ENCODE data around the gene DIDO1.
"Not testable (repeated sequence)": the region's sequence is repeated elsewhere in the genome, so short reads cannot be mapped to it uniquely, and the experiment has no call there.

The DIDO1 gene

DNA sequence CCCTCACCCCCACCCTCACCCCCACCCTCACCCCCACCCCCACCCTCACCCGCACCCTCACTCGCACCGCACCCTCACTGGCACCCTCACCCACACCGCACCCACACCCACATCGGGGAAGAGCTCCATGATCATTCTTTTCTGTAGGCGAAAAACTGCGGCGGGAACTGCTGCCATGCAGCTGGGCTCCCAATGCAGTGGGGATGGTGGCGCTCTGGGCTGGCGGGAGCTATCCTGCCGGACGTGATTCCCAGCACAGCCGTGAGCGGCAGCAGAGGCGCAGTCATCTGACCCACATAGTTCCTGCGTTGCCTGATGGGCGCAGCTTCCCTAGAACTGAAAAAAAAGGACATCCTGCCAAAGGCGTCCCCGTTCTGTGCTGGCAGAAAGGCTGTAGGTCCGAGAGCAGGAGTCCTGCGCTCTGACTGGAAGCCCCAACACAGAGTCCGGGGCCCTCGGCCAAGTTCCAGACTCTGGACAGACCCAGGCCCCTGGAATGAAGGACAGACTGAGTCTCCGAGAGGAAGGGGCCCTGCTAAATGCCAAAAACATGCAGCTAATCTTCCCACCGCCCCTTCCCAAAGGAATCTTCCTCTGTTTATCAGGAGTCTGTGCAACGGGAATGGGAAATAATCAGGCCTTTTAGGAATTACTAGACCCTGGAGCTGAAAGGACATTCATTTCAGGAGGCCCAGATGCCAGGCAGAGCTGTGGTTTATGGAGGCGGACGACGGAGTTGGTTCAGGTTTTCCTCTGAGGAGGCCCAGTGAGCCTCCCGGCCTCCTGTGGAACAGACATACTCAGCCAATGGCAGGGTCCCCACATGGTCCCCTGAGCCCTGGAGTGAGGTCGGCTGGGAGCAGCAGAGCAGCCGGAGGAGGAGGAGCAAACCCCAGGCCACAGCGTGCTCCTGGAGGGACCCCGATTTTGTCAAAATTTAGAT, 50.6 kb downstream of the DIDO1 start:
- DNase-seq: no peak

- no peak for DNase-seq
Observed at GRCh38 chr20:62874964-62875344, 51.4 kb downstream of the DIDO1 start.

- not testable (repeated sequence) for DNase-seq
Observed at GRCh38 chr20:62873681-62874031, 52.6 kb downstream of the DIDO1 start.

- DNase-seq: no peak
Observed at GRCh38 chr20:62873280-62873679, 53.0 kb downstream of the DIDO1 start.

GRCh38 chr20:62872862-62873261, 53.4 kb downstream of the DIDO1 start:
- no peak for DNase-seq

DNA sequence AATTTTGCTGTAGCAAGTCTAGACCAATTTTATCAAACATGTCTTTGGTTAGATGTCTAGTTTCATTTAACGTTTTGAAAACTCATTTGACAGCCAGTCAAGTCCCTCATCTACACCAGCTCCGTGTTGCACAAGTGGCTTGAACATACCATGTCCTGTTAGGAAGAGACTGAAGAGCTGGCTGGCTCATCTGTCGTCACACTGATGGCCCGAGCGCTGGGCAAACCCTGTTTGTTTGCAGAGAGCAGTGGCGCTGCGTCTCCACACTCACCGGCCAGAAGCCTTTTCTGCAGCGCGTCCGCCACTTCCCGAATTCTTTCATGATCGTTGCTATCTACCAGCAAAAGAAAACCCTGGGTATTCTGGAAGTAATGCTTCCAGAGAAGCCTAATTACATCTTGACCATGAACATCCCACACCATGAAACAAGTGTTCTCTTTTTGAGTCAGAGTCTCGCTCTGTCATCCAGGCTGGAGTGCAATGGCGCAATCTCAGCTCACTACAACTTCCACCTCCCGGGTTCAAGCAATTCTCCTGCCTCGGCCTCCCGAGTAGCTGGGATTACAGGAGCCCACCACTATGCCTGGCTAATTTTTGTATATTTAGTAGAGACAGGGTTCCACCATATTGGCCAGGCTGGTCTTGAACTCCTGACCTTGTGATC, 54.0 kb downstream of the DIDO1 start:
- DNase-seq: no peak

DNA sequence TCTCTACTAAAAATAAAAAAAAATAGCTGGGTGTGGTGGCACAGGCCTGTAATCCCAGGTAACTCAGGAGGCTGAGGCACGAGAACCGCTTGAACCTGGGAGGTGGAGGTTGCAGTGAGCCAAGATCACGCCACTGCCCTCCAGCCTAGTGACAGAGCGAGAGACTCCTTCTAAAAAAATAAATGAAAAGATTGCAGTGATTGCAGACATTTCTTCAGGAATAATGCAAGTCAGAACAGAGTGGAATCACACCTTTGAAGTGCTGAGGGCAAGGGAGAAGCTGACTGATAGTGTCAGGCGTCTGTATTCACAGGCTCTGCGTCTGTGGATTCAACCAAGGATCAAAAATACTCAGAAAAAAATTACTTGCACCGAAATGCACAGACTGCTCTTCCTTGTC, 62.1 kb downstream of the DIDO1 start:
- no peak for DNase-seq

DNA sequence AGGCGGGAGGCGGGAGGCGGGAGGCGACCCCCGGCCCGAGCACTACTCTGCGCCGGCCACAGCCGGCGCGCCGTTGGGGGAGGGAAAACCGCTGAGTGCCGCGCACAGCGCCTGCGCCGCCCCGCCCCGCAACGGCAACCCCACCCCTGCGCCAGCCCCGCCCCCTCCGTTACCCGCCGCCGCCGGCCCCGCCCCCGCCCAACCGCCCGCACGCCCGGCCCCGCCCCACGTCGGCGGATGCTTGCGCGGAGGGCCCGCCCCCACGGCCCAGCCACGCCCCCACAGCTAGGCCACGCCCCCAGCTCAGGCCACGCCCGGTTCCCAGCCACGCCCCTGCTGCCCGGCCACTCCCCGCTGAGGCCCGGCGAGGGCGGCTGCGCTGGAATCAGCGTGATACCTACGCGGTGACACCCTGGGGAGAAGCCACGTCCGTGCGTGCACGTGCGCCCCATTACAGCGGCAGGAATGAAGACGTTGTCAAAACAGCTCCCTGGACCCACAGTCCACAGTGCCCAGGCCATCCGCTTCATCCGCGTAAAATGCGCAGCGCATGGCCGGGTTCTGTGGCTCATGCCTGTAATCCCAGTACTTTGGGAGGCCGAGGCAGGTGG, 64.5 kb downstream of the DIDO1 start, which contains the start of gene TCFL5:
TSS of gene TCFL5 (minus strand) at position 97 of the 611 bp plus-strand sequence. CDS start 152 bp downstream, outside the sequence.
- no peak for DNase-seq

DNA sequence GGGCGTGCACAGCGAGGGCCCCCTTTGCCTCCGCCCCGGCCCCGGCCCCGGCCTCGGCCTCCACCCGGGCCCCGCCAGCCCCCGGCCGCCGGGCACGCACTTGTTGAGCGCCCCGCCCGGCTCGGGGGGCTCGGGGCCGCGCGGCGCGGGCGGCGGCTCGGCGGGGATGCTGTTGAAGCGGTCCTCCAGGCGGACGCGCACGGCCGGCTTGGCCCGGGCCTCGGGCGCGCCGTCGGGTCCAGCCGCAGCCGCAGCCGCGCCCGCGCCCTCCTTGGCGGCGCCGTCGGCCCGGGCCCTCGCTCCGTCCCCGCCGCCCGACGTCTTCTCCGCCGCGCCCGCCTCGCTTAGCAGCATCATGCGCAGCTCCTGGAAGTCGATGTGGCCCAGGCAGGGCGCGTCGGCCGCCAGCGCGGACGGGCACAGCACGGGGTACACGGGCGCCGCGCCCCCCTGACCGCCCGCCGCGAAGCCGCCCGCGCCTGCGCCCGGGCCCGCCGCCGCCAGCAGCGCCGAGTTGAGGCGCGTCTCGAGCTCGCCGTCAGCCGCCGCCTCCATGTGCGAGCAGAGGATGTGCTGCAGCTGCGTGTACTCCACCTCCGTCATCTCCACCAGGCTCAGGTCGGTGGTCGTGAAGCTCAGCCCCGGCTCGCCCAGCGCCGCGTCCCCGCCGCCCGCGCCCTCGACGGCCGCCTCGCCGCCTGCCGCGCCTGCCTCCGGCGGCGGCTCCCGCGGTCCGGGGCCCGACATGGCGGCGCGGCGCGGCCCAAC, 65.2 kb downstream of the DIDO1 start:
- no peak for DNase-seq

DNA sequence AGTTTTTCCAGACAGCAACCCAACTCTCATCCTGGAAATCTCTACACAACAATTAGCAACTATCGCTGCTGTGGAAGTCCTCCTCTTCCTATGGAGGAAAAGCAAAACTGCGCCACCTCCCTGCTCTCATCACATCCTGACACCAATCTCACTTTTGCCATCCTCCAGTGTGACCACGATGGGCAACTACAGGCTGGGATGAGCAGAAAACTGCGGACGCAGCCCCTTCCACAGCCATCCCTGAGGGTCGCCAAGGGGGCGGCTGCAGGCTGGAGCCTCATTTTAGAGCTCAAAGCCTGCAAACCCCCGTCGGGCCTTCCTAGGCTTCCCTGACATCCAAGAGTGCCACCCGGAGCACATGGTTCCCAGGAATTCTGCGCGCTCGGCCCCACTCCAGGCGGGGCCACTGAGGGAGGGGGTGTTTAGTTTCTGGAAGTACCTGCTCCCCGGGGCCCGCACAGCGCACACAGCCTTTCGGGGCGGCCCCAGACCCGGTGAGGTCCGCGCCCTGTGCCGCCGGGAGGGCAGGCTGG, 65.8 kb downstream of the DIDO1 start:
- no peak for DNase-seq

- no peak for DNase-seq
Observed at GRCh38 chr20:62859721-62860120, 66.6 kb downstream of the DIDO1 start.

GRCh38 chr20:62858058-62858830, 68.1 kb downstream of the DIDO1 start:
- no peak for DNase-seq

DNA sequence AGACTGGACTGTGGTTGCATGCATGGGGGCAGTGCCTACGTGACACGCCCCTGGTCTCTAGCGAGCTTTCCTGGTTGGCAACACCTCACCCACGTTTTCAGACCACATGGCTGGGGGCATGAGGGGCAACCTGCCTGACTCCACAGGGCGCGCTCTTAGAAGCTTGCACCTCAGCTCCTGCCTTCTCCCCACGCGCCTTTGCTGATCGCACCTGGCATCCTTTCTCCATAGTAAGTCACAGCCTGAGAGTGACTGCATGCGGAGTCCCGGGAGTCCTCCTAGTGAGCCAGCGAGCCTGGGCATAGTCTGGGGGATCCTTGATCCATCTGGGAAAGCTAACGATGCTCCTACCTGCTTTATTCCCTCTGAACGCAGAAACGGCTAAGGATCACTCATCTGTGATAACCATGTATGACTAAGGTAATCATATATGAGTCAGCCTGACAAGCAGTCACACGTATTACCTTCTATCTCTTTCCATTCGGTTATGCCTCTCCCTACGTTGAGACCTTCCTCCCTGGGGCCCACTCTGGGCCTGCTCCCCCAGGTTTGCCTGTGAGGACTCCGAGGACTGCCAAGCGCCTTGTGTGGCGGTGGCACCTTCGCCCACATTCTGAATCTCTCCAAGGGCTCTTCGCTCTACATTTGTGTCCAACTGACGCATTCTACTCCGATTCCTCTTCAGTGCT, 69.2 kb downstream of the DIDO1 start:
- no peak for DNase-seq

- DNase-seq: no peak
Observed at GRCh38 chr20:62855120-62855519, 71.2 kb downstream of the DIDO1 start.

GRCh38 chr20:62854121-62854520, 72.2 kb downstream of the DIDO1 start:
- DNase-seq: no peak

DNA sequence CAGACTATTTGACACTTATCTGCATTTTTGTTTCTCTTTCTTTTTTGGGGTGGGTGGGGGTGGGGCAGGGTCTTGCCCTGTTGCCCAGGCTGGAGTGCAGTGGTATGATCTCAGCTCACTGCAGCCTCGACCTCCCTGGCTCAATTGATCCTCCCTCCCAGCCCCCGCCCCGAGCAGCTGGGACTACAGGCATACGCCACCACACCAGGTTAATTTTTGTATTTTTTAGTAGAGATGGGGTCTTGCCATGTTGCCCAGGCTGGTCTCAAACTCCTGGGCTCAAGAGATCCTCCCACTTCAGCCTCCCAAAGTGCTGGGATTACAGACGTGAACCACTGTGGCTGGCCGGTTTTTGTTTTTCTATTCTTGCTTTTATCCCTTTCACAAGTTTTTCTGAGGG, 73.0 kb downstream of the DIDO1 start:
- not testable (repeated sequence) for DNase-seq

GRCh38 chr20:62852841-62853240, 73.5 kb downstream of the DIDO1 start:
- no peak for DNase-seq

- no peak for DNase-seq
Observed at GRCh38 chr20:62852196-62852595, 74.1 kb downstream of the DIDO1 start.

- no peak for DNase-seq
Observed at GRCh38 chr20:62850333-62850974, 75.9 kb downstream of the DIDO1 start.

DNA sequence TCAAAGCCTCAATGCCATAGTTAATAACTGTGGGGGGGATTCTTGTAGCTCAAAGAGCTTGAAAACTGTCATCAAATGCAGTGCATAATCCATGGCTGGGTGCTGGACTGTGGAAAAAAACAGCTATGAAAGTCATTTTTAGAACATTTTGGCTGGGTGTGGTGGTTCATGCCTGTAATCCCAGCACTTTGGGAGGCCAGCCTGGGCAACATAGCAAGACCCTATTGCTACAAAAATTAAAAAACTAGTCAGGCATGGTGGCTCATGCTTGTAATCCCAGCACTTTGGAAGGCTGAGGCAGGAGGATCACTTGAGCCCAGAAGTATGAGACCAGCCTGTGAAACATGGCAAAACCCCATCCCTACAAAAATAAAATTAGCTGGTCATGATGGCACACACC, 76.9 kb downstream of the DIDO1 start:
- DNase-seq: no peak

GRCh38 chr20:62848917-62849316, 77.4 kb downstream of the DIDO1 start:
- not testable (repeated sequence) for DNase-seq
